ENCODE results near the gene DIO3.

Gene DIO3

GRCh38 chr14:101604228-101604934 lies 43.1 kb downstream of the DIO3 start:
- TF ChIP-seq CTCF (IDR thresholded peaks at IDR 0.05) = no peak

DNA sequence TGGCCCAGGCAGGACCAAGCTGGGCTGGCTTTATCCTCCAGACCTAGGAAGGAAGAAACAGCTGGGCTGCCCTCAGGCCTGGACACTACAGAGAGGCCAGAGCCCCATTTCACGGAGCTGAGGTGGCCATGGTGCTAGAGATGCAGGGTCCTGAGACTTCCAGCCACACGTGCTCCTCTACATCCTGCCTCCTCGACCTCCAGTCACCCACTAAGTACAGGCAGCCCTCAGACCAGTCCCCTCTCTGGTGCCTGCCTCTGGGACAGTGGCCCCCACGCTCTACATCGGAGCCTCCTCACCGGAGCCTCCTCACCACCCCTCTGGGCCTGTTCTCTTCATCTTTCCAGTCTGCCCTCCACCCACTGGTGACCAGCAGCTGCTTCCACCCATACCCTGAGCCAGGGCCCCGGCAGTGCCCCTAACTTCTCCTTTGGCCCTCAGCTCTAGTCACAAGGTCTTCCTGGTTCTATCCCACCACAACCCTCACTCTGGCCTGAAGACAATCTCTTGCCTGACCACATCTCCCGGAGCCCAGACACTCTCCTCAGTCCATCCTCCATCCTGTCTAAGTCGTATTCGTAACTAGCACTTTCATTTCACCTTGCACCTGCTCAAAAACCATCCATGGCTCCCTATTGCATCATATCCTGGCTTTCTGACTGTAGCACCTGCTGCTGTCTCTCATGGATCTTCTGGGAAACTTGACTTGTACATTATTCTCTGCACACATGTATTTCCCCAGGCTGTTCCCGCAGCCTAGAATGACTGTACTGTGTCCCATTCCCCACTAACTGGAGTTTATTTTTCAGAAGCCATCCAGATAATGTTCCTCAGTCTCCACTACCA lies 43.9 kb downstream of the DIO3 start:
- Histone ChIP-seq H3K4me3 (no peak overlapping the region), H3K27ac (no peak overlapping the region)
- no peak for TF ChIP-seq CTCF (IDR thresholded peaks at IDR 0.05)
- DNase-seq (ENCODE audit: low spot score) = peak; percentile 56

More at GRCh38 chr14:101604228-101604934, 43.1 kb downstream of the DIO3 start:
- Histone ChIP-seq H3K4me3 (no peak overlapping the region), H3K27ac (no peak overlapping the region)
- DNase-seq (ENCODE audit: low spot score) = peak; percentile 55

GRCh38 chr14:101605836-101606235 lies 44.5 kb downstream of the DIO3 start:
- Histone ChIP-seq H3K4me3 (no peak overlapping the region), H3K27ac (no peak overlapping the region)
- no peak for DNase-seq (ENCODE audit: low spot score)
- TF ChIP-seq CTCF (IDR thresholded peaks at IDR 0.05) = no peak
